Cardiac muscle cell (in vitro differentiated cells and primary cell): Measurements from ENCODE around the gene SEMA3B. TPM values are rescaled to one million over a fixed set of nuclear protein-coding genes. Genes with fewer than 3 reads are reported as not detected.

ENCODE experiments used
- DNase-seq, 2 donors: peaks; one replicate each; pipeline versions ENCODE4 v3.0.0 to v3.0.0-alpha.2; 2010 to 2017; ENCODE audit warnings: low read depth in 1 of 2, low spot score in 1 of 2
- H3K27ac ChIP-seq: fragments of 200-600 bp; sonication (generic); 2 replicates; pipeline ENCODE4 v1.5.1; 2016
- H3K27me3 ChIP-seq: fragments of 200-600 bp; sonication (generic); 2 replicates; pipeline ENCODE4 v1.6.0; 2016; ENCODE audit warnings: control low read depth
- H3K36me3 ChIP-seq: fragments of 200-600 bp; sonication (generic); 2 replicates; pipeline ENCODE4 v1.5.1; 2016; ENCODE audit warnings: control low read depth
- H3K4me1 ChIP-seq: fragments of 200-600 bp; sonication (generic); 2 replicates; pipeline ENCODE4 v1.8.1; 2017; ENCODE audit warnings: low read depth, mild to moderate bottlenecking, mixed run types
- H3K4me3 ChIP-seq: fragments of 200-600 bp; sonication (generic); 2 replicates; pipeline ENCODE4 v1.5.1; 2016; ENCODE audit warnings: mild to moderate bottlenecking
- H3K9me3 ChIP-seq: fragments of 200-600 bp; sonication (generic); 2 replicates; pipeline ENCODE4 v1.5.1; 2017; ENCODE audit warnings: low read depth, mild to moderate bottlenecking, control low read depth
- CTCF ChIP-seq: IDR thresholded peaks from 2 replicates; pipeline ENCODE4 v1.5.1; 2012; ENCODE audit warnings: low read depth, mild to moderate bottlenecking, low read length
- polyA plus RNA-seq: library from polyadenylated mRNA; unstranded; fragments of >200 nt; fragmentation: Nextera tagmentation; extraction: Ambion mirVana; gene quantifications from 2 replicates; pipeline ENCODE4 v1.2.1, GENCODE V29; 2016
- total RNA-seq: library from RNA; depleted of rRNA; stranded (reverse); fragments of >200 nt; gene quantifications from 2 replicates; pipeline ENCODE4 v1.2.3, GENCODE V29; 2016

Gene SEMA3B
- total and polyA plus RNA-seq, 2 experiments from 2014 or later: 23.1 to 25.9 TPM

DNA sequence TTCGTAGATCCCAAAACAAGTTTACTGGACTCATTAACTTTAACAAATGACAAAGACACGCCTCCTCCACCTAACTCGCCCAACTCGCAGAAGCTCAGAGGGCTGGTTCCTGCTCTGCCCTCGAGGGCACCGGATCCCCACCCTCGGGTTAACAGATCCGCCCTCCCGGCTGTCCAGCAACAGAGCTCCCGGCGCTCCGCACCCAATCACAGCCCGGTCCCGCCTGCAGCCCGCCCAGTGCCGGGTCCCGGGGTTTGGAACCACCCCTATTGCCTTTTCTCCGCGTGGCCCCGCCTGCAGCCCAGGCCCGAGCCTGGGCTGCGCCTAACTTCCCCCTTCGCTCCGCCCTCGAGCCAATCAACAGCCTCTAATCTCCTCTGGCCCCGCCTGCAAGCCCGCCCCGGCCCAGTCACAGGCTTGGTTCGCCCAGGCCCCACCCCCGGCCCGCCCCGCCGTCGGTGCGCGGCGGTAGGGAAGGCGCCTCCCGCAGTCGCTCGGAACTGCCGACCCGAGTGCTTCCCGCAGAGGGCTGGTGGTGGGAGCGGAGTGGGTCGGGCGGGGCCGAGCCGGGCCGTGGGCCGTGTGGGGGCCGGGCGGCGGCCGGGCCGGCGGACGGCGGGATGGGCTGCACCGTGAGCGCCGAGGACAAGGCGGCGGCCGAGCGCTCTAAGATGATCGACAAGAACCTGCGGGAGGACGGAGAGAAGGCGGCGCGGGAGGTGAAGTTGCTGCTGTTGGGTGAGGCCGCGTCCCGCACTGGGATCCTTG lies 33.0 kb upstream of the SEMA3B start, which contains the start of gene GNAI2:
Gene GNAI2 (plus strand): TSS at position 489 of the 768 bp plus-strand sequence. CDS start 132 bp downstream, at position 621.
- Histone ChIP-seq H3K9me3 (no peaks in the 10 kb centered on the region), H3K4me3 (peak within 1 kb of the TSS; percentile 57), H3K27ac (peak within 1 kb of the TSS; percentile 72), H3K27me3 (no peaks in the 10 kb centered on the region), H3K4me1 (peaks cover 23% of the 10 kb centered on the region), H3K36me3 (no peaks in the 10 kb centered on the region)
- TF ChIP-seq CTCF: no peak
- DNase-seq: peak; percentile 99

- H3K27me3 ChIP-seq: no peaks in the 10 kb centered on the region
- no peaks in the 10 kb centered on the region for H3K36me3 ChIP-seq
- H3K4me3 ChIP-seq: peak overlapping the region; percentile 57
- H3K9me3 ChIP-seq: no peaks in the 10 kb centered on the region
- peaks cover 30% of the 10 kb centered on the region for H3K4me1 ChIP-seq
- TF ChIP-seq CTCF: no peak
- H3K27ac ChIP-seq: peak overlapping the region; percentile 66
- DNase-seq: no peak
Measured at GRCh38 chr3:50236484-50237132, 32.3 kb upstream of the SEMA3B start.

GRCh38 chr3:50237133-50237651 lies 31.8 kb upstream of the SEMA3B start:
- peak; percentile 44 to 64 for DNase-seq
- peak overlapping the region; percentile 57 for H3K4me3 ChIP-seq
- no peaks in the 10 kb centered on the region for H3K27me3 ChIP-seq
- H3K36me3 ChIP-seq: no peaks in the 10 kb centered on the region
- H3K27ac ChIP-seq: peak overlapping the region; percentile 66
- no peaks in the 10 kb centered on the region for H3K9me3 ChIP-seq
- peaks cover 31% of the 10 kb centered on the region for H3K4me1 ChIP-seq
- TF ChIP-seq CTCF: no peak

DNA sequence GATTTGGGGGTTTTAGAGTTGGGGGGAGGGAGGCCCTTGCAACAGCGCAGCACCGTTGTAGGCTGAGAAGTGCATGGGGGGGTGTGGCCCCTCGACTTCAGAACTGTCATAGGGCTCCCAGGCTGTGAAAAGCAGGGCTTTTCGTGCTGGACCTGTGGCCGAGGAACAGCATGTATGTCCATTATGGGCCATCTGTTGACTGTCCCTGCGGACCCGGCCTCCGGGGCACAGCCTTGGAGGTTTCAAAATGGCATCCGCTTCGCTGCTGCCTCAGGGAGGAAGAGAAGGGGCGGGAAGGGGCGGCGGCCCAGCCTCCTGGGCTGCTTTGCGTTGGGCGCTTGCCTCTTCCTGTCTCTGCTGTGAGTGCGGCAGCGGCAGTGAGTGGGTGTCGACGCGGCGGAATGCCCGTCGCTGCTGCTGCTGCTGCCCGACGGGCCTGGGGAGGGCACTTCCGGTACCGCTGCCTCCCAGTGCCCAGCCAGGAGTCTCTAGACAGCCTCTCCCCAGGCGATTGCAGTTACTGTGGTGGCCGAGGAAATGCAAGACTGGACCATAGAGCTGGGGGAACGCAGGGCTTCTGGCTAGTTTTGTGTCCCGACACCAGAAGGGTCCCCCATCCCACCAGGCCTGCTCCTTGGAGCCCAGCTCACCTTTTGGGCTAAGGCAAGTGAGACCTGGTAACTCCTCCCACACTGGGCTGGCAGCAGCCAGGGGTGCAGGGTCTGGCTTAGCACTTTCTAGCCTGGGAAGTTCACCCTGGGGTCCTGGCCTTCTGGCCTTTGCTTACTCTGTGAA lies 31.0 kb upstream of the SEMA3B start:
- no peak for TF ChIP-seq CTCF
- H3K27me3 ChIP-seq: no peaks in the 10 kb centered on the region
- DNase-seq: peak; percentile 86
- peak overlapping the region; percentile 57 for H3K4me3 ChIP-seq
- peak overlapping the region; percentile 66 for H3K27ac ChIP-seq
- no peaks in the 10 kb centered on the region for H3K9me3 ChIP-seq
- peaks cover 27% of the 10 kb centered on the region for H3K4me1 ChIP-seq
- H3K36me3 ChIP-seq: no peaks in the 10 kb centered on the region

DNA sequence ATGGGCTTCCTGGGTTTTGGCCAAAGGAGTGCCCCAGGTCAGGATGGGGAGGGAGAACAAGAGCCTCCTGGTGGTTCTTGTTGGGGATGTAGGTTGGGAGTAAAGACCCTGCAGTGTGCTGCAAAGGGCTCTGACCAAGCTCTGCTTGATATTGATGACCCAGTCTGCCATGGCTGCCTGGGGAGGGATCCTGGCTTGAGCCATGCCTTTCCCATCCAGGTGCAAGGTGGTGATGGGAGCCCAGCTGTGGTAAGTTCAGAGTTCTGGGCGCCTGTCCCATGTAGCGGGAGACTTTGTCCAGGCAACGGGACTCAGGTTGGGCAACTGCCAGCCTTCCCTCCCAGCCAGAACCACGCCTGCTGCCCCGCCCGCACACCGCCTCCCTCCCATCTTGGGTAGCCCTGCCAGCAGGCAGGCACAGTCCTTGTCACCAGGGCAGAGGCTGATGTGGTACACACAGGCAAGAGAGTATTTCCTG lies 30.4 kb upstream of the SEMA3B start:
- Histone ChIP-seq H3K4me3 (peak overlapping the region; percentile 57), H3K27ac (peak overlapping the region; percentile 66), H3K4me1 (peaks cover 22% of the 10 kb centered on the region), H3K36me3 (no peaks in the 10 kb centered on the region), H3K9me3 (no peaks in the 10 kb centered on the region), H3K27me3 (no peaks in the 10 kb centered on the region)
- DNase-seq: no peak
- no peak for TF ChIP-seq CTCF
